ENCODE measurements around the gene UNC93B1.

DNA sequence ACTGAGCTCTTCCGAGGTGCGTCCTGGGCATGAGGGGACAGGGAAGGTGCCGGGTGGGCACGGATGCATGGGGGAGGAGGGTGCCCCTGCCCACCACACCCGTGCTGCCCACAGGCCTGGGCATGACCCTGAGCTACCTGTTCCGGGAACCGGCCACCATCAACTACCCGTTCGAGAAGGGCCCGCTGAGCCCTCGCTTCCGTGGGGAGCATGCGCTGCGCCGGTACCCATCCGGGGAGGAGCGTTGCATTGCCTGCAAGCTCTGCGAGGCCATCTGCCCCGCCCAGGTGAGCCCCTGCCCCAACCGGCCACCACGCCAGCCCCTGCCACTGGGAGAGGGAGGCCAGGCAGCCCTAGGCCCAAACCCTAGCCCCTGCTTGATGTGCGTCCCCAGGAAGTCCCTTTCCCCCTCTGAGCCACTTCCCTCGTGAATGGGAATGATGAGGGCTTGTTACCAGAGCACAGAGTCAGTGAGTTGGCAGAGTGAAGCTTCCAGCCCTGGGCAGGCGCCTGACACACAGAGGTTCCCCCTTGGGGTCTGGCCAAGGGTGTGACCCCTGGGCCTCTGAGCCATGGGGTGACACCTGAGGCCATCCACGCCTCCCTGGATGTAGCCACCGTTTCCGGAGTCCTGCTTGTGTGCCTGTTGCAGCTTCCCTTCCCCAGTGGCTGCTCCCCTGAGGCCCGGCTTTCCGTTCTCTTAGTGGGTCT is 29.3 kb upstream of the UNC93B1 start:
- no peak for TF ChIP-seq POLR2A (IDR thresholded peaks at IDR 0.05)
- TF ChIP-seq, protein P1, sequence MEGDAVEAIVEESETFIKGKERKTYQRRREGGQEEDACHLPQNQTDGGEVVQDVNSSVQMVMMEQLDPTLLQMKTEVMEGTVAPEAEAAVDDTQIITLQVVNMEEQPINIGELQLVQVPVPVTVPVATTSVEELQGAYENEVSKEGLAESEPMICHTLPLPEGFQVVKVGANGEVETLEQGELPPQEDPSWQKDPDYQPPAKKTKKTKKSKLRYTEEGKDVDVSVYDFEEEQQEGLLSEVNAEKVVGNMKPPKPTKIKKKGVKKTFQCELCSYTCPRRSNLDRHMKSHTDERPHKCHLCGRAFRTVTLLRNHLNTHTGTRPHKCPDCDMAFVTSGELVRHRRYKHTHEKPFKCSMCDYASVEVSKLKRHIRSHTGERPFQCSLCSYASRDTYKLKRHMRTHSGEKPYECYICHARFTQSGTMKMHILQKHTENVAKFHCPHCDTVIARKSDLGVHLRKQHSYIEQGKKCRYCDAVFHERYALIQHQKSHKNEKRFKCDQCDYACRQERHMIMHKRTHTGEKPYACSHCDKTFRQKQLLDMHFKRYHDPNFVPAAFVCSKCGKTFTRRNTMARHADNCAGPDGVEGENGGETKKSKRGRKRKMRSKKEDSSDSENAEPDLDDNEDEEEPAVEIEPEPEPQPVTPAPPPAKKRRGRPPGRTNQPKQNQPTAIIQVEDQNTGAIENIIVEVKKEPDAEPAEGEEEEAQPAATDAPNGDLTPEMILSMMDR (IDR thresholded peaks at IDR 0.05), result no peak
- TF ChIP-seq POLR2AphosphoS5 (IDR thresholded peaks at IDR 0.05), result no peak

Data from prostate gland (tissue), 2 donors.